ENCODE measurements around the gene FPGS. TPM values are rescaled to one million over a fixed set of nuclear protein-coding genes. Genes with fewer than 3 reads are reported as not detected.
"Not testable (repeated sequence)": the region's sequence is repeated elsewhere in the genome, so short reads cannot be mapped to it uniquely, and the experiment has no call there.

Gene FPGS
- total RNA-seq, 1 donor from 2014 or later = 32.8 TPM

GRCh38 chr9:127835991-127836516 lies 33.4 kb downstream of the FPGS start:
- DNase-seq (ENCODE audit: low spot score) = no peak
- no peak for TF ChIP-seq EZH2 (IDR thresholded peaks at IDR 0.05)
- no peak for TF ChIP-seq EZH2phosphoT487 (IDR thresholded peaks at IDR 0.05)
- no peak for TF ChIP-seq CTCF (IDR thresholded peaks at IDR 0.05)

GRCh38 chr9:127836561-127836960 lies 33.9 kb downstream of the FPGS start:
- not testable (repeated sequence) for H3K36me3 ChIP-seq; H4K20me1 ChIP-seq (ENCODE audit: low read depth); H3K4me1 ChIP-seq; H3K9ac ChIP-seq; DNase-seq (ENCODE audit: low spot score); H3K4me3 ChIP-seq; H3K36me3 Mint-ChIP-seq; H3K27me3 ChIP-seq; H3K79me2 ChIP-seq (ENCODE audit: low read depth); H3K4me3 Mint-ChIP-seq; H3K9me3 Mint-ChIP-seq; H3K27ac Mint-ChIP-seq; H3K27ac ChIP-seq; H3F3A ChIP-seq (ENCODE audit: low read depth); H3K9me3 ChIP-seq (ENCODE audit: low read depth); H3K27me3 Mint-ChIP-seq (ENCODE audit: insufficient read depth, low read depth); H2AFZ ChIP-seq (replicated peaks)
- H3K4me2 ChIP-seq = peak overlapping the region; percentile 20
- peaks cover 36% of the 10 kb centered on the region for H3K4me1 Mint-ChIP-seq

More at GRCh38 chr9:127835991-127836516, 33.4 kb downstream of the FPGS start:
- Histone ChIP-seq H3K4me1 (peaks cover 8% of the 10 kb centered on the region), H2AFZ (replicated peaks) (no peak overlapping the region), H3K36me3 (no peaks in the 10 kb centered on the region), H3K27me3 (no peaks in the 10 kb centered on the region), H3F3A (ENCODE audit: low read depth) (no peaks in the 10 kb centered on the region), H3K4me3 (no peak overlapping the region), H3K79me2 (ENCODE audit: low read depth) (no peaks in the 10 kb centered on the region), H3K4me2 (peak overlapping the region; percentile 20), H4K20me1 (ENCODE audit: low read depth) (no peaks in the 10 kb centered on the region), H3K9me3 (ENCODE audit: low read depth) (no peaks in the 10 kb centered on the region), H3K9ac (no peak overlapping the region), H3K27ac (no peak overlapping the region)
- peaks cover 36% of the 10 kb centered on the region for H3K4me1 Mint-ChIP-seq
- no peak overlapping the region for H3K27ac Mint-ChIP-seq
- H3K27me3 Mint-ChIP-seq (ENCODE audit: insufficient read depth, low read depth) = peaks cover 9% of the 10 kb centered on the region
- no peaks in the 10 kb centered on the region for H3K36me3 Mint-ChIP-seq
- H3K9me3 Mint-ChIP-seq = no peaks in the 10 kb centered on the region
- H3K4me3 Mint-ChIP-seq = no peak overlapping the region

- Histone ChIP-seq H3K27me3 (no peaks in the 10 kb centered on the region), H3K9me3 (ENCODE audit: low read depth) (no peaks in the 10 kb centered on the region), H3K36me3 (no peaks in the 10 kb centered on the region), H4K20me1 (ENCODE audit: low read depth) (no peaks in the 10 kb centered on the region), H3K9ac (no peak overlapping the region), H3K4me3 (no peak overlapping the region), H3K27ac (no peak overlapping the region), H3K4me2 (no peak overlapping the region), H2AFZ (replicated peaks) (no peak overlapping the region), H3K79me2 (ENCODE audit: low read depth) (no peaks in the 10 kb centered on the region), H3F3A (ENCODE audit: low read depth) (no peaks in the 10 kb centered on the region), H3K4me1 (peaks cover 8% of the 10 kb centered on the region)
- DNase-seq (ENCODE audit: low spot score) = no peak
- Mint-ChIP-seq H3K9me3 (no peaks in the 10 kb centered on the region), H3K4me3 (no peak overlapping the region), H3K27me3 (ENCODE audit: insufficient read depth, low read depth) (peaks cover 6% of the 10 kb centered on the region), H3K36me3 (no peaks in the 10 kb centered on the region), H3K27ac (peak overlapping the region; percentile 93), H3K4me1 (peaks cover 36% of the 10 kb centered on the region)
- TF ChIP-seq EZH2 (IDR thresholded peaks at IDR 0.05) (no peak), EZH2phosphoT487 (IDR thresholded peaks at IDR 0.05) (no peak), CTCF (IDR thresholded peaks at IDR 0.05) (no peak)
Observed at GRCh38 chr9:127837346-127837745, 34.7 kb downstream of the FPGS start.

- no peak for DNase-seq (ENCODE audit: low spot score)
- TF ChIP-seq CTCF (IDR thresholded peaks at IDR 0.05) (no peak), EZH2phosphoT487 (IDR thresholded peaks at IDR 0.05) (no peak), EZH2 (IDR thresholded peaks at IDR 0.05) (no peak)
Observed at GRCh38 chr9:127838375-127839078, 35.8 kb downstream of the FPGS start.

More at GRCh38 chr9:127838375-127839078, 35.8 kb downstream of the FPGS start:
- no peaks in the 10 kb centered on the region for H3K27me3 ChIP-seq
- H3K27me3 Mint-ChIP-seq (ENCODE audit: insufficient read depth, low read depth) = peaks cover 6% of the 10 kb centered on the region
- no peaks in the 10 kb centered on the region for H3F3A ChIP-seq (ENCODE audit: low read depth)
- no peaks in the 10 kb centered on the region for H4K20me1 ChIP-seq (ENCODE audit: low read depth)
- no peaks in the 10 kb centered on the region for H3K79me2 ChIP-seq (ENCODE audit: low read depth)
- peak overlapping the region; percentile 40 for H2AFZ ChIP-seq (replicated peaks)
- no peaks in the 10 kb centered on the region for H3K9me3 ChIP-seq (ENCODE audit: low read depth)
- peaks cover 8% of the 10 kb centered on the region for H3K4me1 ChIP-seq
- H3K4me3 ChIP-seq = no peak overlapping the region
- H3K9me3 Mint-ChIP-seq = no peaks in the 10 kb centered on the region
- H3K36me3 Mint-ChIP-seq = no peaks in the 10 kb centered on the region
- H3K4me2 ChIP-seq = no peak overlapping the region
- H3K4me3 Mint-ChIP-seq = no peak overlapping the region
- peak overlapping the region; percentile 87 for H3K27ac Mint-ChIP-seq
- no peak overlapping the region for H3K9ac ChIP-seq
- H3K27ac ChIP-seq = no peak overlapping the region
- peaks cover 36% of the 10 kb centered on the region for H3K4me1 Mint-ChIP-seq
- no peaks in the 10 kb centered on the region for H3K36me3 ChIP-seq
